H9 (cell line): Measurements from ENCODE around the gene SP5. TPM values are rescaled to one million over a fixed set of nuclear protein-coding genes. Genes with fewer than 3 reads are reported as not detected.

Experiments used
- DNase-seq: peaks from one replicate; pipeline ENCODE4 v3.0.0-alpha.2; 2017
- H2AFZ ChIP-seq: one replicate; pipeline ENCODE4 v1.6.1; 2013; ENCODE audit warnings: mild to moderate bottlenecking, low read length, control low read depth, moderate library complexity
- H2AK5ac ChIP-seq: 2 replicates; pipeline ENCODE4 v1.6.1; 2013; ENCODE audit warnings: low read length, control low read depth, mixed read lengths; ENCODE audit not compliant: insufficient read length
- H2BK120ac ChIP-seq: one replicate; pipeline ENCODE4 v1.6.1; 2013; ENCODE audit warnings: low read depth, mild to moderate bottlenecking, low read length, control low read depth, inconsistent platforms; ENCODE audit not compliant: poor library complexity, severe bottlenecking
- H2BK12ac ChIP-seq: 2 replicates; pipeline ENCODE4 v1.6.1; 2013; ENCODE audit warnings: low read length, control low read depth, mixed read lengths, low read depth; ENCODE audit not compliant: insufficient read length
- H2BK15ac ChIP-seq: 2 replicates; pipeline ENCODE4 v1.6.1; 2013; ENCODE audit warnings: low read depth, low read length, control low read depth
- H2BK20ac ChIP-seq: one replicate; pipeline ENCODE4 v1.6.1; 2013; ENCODE audit warnings: low read depth, mild to moderate bottlenecking, low read length, control low read depth, inconsistent platforms; ENCODE audit not compliant: poor library complexity, severe bottlenecking
- H2BK5ac ChIP-seq: 2 replicates; pipeline ENCODE4 v1.6.1; 2013; ENCODE audit warnings: low read length, control low read depth, mixed read lengths; ENCODE audit not compliant: insufficient read length
- H3K14ac ChIP-seq: 2 replicates; pipeline ENCODE4 v1.6.1; 2013; ENCODE audit warnings: low read length, control low read depth; ENCODE audit not compliant: insufficient read depth
- H3K18ac ChIP-seq: 2 replicates; pipeline ENCODE4 v1.6.1; 2013; ENCODE audit warnings: low read depth, mild to moderate bottlenecking, mixed read lengths, low read length, control low read depth; ENCODE audit not compliant: insufficient read length
- H3K23ac ChIP-seq: 2 replicates; pipeline ENCODE4 v1.6.1; 2013; ENCODE audit warnings: low read length, control low read depth, mixed read lengths, low read depth; ENCODE audit not compliant: insufficient read length
- H3K23me2 ChIP-seq: 2 replicates; pipeline ENCODE4 v1.6.1; 2013; ENCODE audit warnings: low read depth, mild to moderate bottlenecking, mixed read lengths, low read length, control low read depth; ENCODE audit not compliant: insufficient read length, poor library complexity, severe bottlenecking
- H3K27ac ChIP-seq: 2 replicates; pipeline ENCODE4 v1.5.1; 2013; ENCODE audit warnings: low read length, control low read depth, mixed read lengths, low read depth; ENCODE audit not compliant: insufficient read length
- H3K27me3 ChIP-seq: 2 replicates; pipeline ENCODE4 v1.6.1; 2013; ENCODE audit warnings: low read length, control low read depth, inconsistent platforms; ENCODE audit not compliant: insufficient read depth
- H3K4ac ChIP-seq: 2 replicates; pipeline ENCODE4 v1.6.1; 2013; ENCODE audit warnings: low read depth, mild to moderate bottlenecking, control low read depth, inconsistent platforms, low read length, moderate library complexity
- H3K4me1 ChIP-seq: 2 replicates; pipeline ENCODE4 v1.6.1; 2013; ENCODE audit warnings: low read length, control low read depth, inconsistent platforms; ENCODE audit not compliant: insufficient read depth
- H3K4me2 ChIP-seq: 2 replicates; pipeline ENCODE4 v1.6.1; 2013; ENCODE audit warnings: low read length, control low read depth, mixed read lengths; ENCODE audit not compliant: insufficient read length, insufficient read depth
- H3K56ac ChIP-seq: 2 replicates; pipeline ENCODE4 v1.6.1; 2013; ENCODE audit warnings: low read depth, mild to moderate bottlenecking, mixed read lengths, low read length, control low read depth; ENCODE audit not compliant: insufficient read length
- H3K79me1 ChIP-seq: 2 replicates; pipeline ENCODE4 v1.6.1; 2013; ENCODE audit warnings: low read depth, mild to moderate bottlenecking, moderate library complexity, low read length, control low read depth, inconsistent platforms; ENCODE audit not compliant: insufficient read depth, poor library complexity, severe bottlenecking
- H3K79me2 ChIP-seq: 2 replicates; pipeline ENCODE4 v1.6.1; 2013; ENCODE audit warnings: low read length, control low read depth, inconsistent platforms; ENCODE audit not compliant: insufficient read depth
- H3K9ac ChIP-seq: 2 replicates; pipeline ENCODE4 v1.6.1; 2013; ENCODE audit warnings: low read length, control low read depth, mixed read lengths; ENCODE audit not compliant: insufficient read length; ENCODE audit errors: extremely low read depth
- H3K9me3 ChIP-seq: one replicate; pipeline ENCODE4 v1.6.1; 2013; ENCODE audit warnings: low read depth, low read length, inconsistent platforms; ENCODE audit not compliant: control insufficient read depth
- H3T11ph ChIP-seq: one replicate; pipeline ENCODE4 v1.6.1; 2013; ENCODE audit warnings: mild to moderate bottlenecking, low read length, control low read depth, inconsistent platforms
- H4K20me1 ChIP-seq: one replicate; pipeline ENCODE4 v1.6.1; 2013; ENCODE audit not compliant: control insufficient read depth, insufficient read length, insufficient read depth
- H4K5ac ChIP-seq: 2 replicates; pipeline ENCODE4 v1.6.1; 2013; ENCODE audit warnings: low read depth, mild to moderate bottlenecking, mixed read lengths, low read length, control low read depth; ENCODE audit not compliant: insufficient read length
- H4K8ac ChIP-seq: replicated peaks from 2 replicates; pipeline ENCODE4 v1.6.1; 2013; ENCODE audit warnings: low read length, control low read depth, mixed read lengths, low read depth; ENCODE audit not compliant: insufficient read length
- H4K91ac ChIP-seq: 2 replicates; pipeline ENCODE4 v1.6.1; 2013; ENCODE audit warnings: low read depth, mild to moderate bottlenecking, moderate library complexity, mixed read lengths, low read length, control low read depth; ENCODE audit not compliant: insufficient read length
- H3K27ac Mint-ChIP-seq, 3 experiments: 2 replicates in 2 of 3; 3 replicates in 1 of 3; pipeline ENCODE4 v1.8.0; 2020 to 2021; ENCODE audit warnings: mixed read lengths in 3 of 3, mild to moderate bottlenecking in 1 of 3, moderate library complexity in 1 of 3
- H3K27me3 Mint-ChIP-seq: 2 replicates; pipeline ENCODE4 v1.8.0; 2021; ENCODE audit warnings: low read depth, mild to moderate bottlenecking, moderate library complexity, mixed read lengths
- H3K36me3 Mint-ChIP-seq, 3 experiments: 2 replicates in 2 of 3; 3 replicates in 1 of 3; pipeline ENCODE4 v1.8.0; 2020 to 2021; ENCODE audit warnings: low read depth in 3 of 3, mixed read lengths in 3 of 3; ENCODE audit not compliant: insufficient read depth in 1 of 3
- H3K4me1 Mint-ChIP-seq, 2 experiments: 2 replicates each; pipeline ENCODE4 v1.8.0; 2020; ENCODE audit warnings: mixed read lengths in 2 of 2
- H3K4me3 Mint-ChIP-seq, 2 experiments: 2 replicates in 1 of 2; 3 replicates in 1 of 2; pipeline ENCODE4 v1.8.0; 2020 to 2021; ENCODE audit warnings: mild to moderate bottlenecking in 2 of 2, mixed read lengths in 2 of 2, moderate library complexity in 1 of 2
- H3K9me3 Mint-ChIP-seq, 2 experiments: 2 replicates in 1 of 2; 3 replicates in 1 of 2; pipeline ENCODE4 v1.8.0; 2020; ENCODE audit warnings: mild to moderate bottlenecking in 2 of 2, mixed read lengths in 2 of 2, moderate library complexity in 1 of 2
- CTCF ChIP-seq: fragments of 200-600 bp; sonication (generic); conservative IDR thresholded peaks from 3 replicates; pipeline ENCODE4 v1.8.0; 2021; ENCODE audit warnings: antibody characterized with exemption, mild to moderate bottlenecking
- WGBS: extraction: QIAGEN DNeasy Blood & Tissue Kit; methylation state at CpG from one replicate; pipeline ENCODE4 v1.1.7; 2013; ENCODE audit warnings: missing lambda C conversion rate, low lambda C conversion rate, mixed read lengths; ENCODE audit not compliant: insufficient read length; ENCODE audit errors: extremely low coverage; 5-methylcytosine and 5-hydroxymethylcytosine counted together
- total RNA-seq: library from RNA; stranded (reverse); gene quantifications from 2 replicates; pipeline ENCODE4 v1.2.1, GENCODE V29; 2021

Gene SP5
- total RNA-seq, 1 experiment from 2014 or later, result 1.7 TPM

GRCh38 chr2:170690640-170691039 lies 24.5 kb upstream of the SP5 start:
- H3K4me1 Mint-ChIP-seq, result peaks cover 19% of the 10 kb centered on the region in 2 experiments
- WGBS, result no CpG with 5 or more reads among the region's 8 CpGs
- no peak for TF ChIP-seq CTCF
- H3K18ac ChIP-seq, result no peak overlapping the region
- no peak overlapping the region for H3K9ac ChIP-seq
- H3K27ac Mint-ChIP-seq, result no peak overlapping the region; a peak in 1 of 7 replicates
- peaks cover 5% of the 10 kb centered on the region; the same call in 1 of the 2 replicates for H3K4me1 ChIP-seq
- H4K5ac ChIP-seq, result no peak overlapping the region
- no peak overlapping the region for H2BK12ac ChIP-seq
- H3K27ac ChIP-seq, result no peak overlapping the region
- H3K56ac ChIP-seq, result no peak overlapping the region
- H3K27me3 ChIP-seq, result no peaks in the 10 kb centered on the region
- H2AFZ ChIP-seq, result no peak overlapping the region
- no peaks in the 10 kb centered on the region for H3K9me3 ChIP-seq
- no peaks in the 10 kb centered on the region for H3K79me2 ChIP-seq
- no peak overlapping the region for H3K23ac ChIP-seq
- H3K36me3 Mint-ChIP-seq, result no peaks in the 10 kb centered on the region
- H3T11ph ChIP-seq, result no peak overlapping the region
- no peak overlapping the region for H4K91ac ChIP-seq
- H4K20me1 ChIP-seq, result no peaks in the 10 kb centered on the region
- no peak overlapping the region for H2BK15ac ChIP-seq
- no peak overlapping the region for H3K4me3 Mint-ChIP-seq
- no peak overlapping the region for H2BK120ac ChIP-seq
- H3K4ac ChIP-seq, result no peak overlapping the region
- H3K27me3 Mint-ChIP-seq, result no peaks in the 10 kb centered on the region
- H4K8ac ChIP-seq, result no peak overlapping the region
- H3K79me1 ChIP-seq, result no peaks in the 10 kb centered on the region
- H3K9me3 Mint-ChIP-seq, result no peaks in the 10 kb centered on the region
- H2AK5ac ChIP-seq, result no peak overlapping the region
- no peak overlapping the region for H3K14ac ChIP-seq
- no peak overlapping the region for H2BK5ac ChIP-seq
- H3K23me2 ChIP-seq, result no peaks in the 10 kb centered on the region
- no peak overlapping the region for H3K4me2 ChIP-seq
- H2BK20ac ChIP-seq, result no peak overlapping the region
- no peak for DNase-seq
